HepG2 (cell line): Measurements from ENCODE around the gene DNMT3L. TPM values are rescaled to one million over a fixed set of nuclear protein-coding genes. Genes with fewer than 3 reads are reported as not detected.

Experiments used
- ATAC-seq: fragments of 200-7000 bp; cut with Tn5 transposase; 3 replicates; pipeline ENCODE4 v1.9.1; 2020; ENCODE audit warnings: mild to moderate bottlenecking, moderate library complexity
- BruUV-seq: library from RNA; stranded (reverse); fragments of 400-500 nt; replicated peaks from 2 replicates; lab custom pipeline; 2021; lab: Mats Ljungman, UMichigan
- CTCF ChIA-PET: fragments of 300-600 bp; formaldehyde crosslinking; extraction: SDS; loops from one replicate; lab custom pipeline; 2021; ENCODE audit warnings: low total read pairs, inconsistent platforms, low intra/inter-chr PET ratio; lab: Yijun Ruan, JAX
- POLR2A ChIA-PET: fragments of 350-600 bp; sonication (Branson Sonifier 250); formaldehyde crosslinking; loops from one replicate; lab custom pipeline; 2020; ENCODE audit warnings: antibody characterized with exemption, inconsistent platforms; lab: Yijun Ruan, JAX
- DNase-seq: peaks from one replicate; pipeline ENCODE4 v3.0.0-alpha.2; 2015; ENCODE audit warnings: low spot score
- FAIRE-seq: peaks from 3 replicates; lab custom pipeline; 2011; peaks lifted over from hg19 to GRCh38; lab: Jason Lieb, UNC
- H2AFZ ChIP-seq: one replicate; pipeline ENCODE4 v1.6.1; 2011; ENCODE audit warnings: low read length, inconsistent platforms
- H3K27ac ChIP-seq: fragments of 300-600 bp; 3 replicates; pipeline ENCODE4 v1.8.0; 2011; ENCODE audit warnings: mixed run types, mild to moderate bottlenecking, mixed read lengths, low read length, inconsistent platforms; ENCODE audit not compliant: insufficient read depth; ENCODE audit errors: extremely low read length
- H3K27me3 ChIP-seq, 2 experiments: fragments of 200-600 bp in 1 of 2; 2 replicates in 1 of 2; 3 replicates in 1 of 2; pipeline versions ENCODE4 v1.6.0 to v1.8.0; 2011; ENCODE audit warnings: low read length in 2 of 2, mild to moderate bottlenecking in 2 of 2, moderate library complexity in 2 of 2, inconsistent platforms in 1 of 2; ENCODE audit not compliant: insufficient read depth in 2 of 2, control insufficient read depth in 1 of 2
- H3K36me3 ChIP-seq, 2 experiments: fragments of 200-600 bp in 1 of 2; replicated peaks in 1 of 2; 2 replicates in 1 of 2; 3 replicates in 1 of 2; pipeline versions ENCODE4 v1.5.1 to v1.8.0; 2011; ENCODE audit warnings: low read length in 2 of 2, inconsistent platforms in 1 of 2; ENCODE audit not compliant: insufficient read depth in 2 of 2, control insufficient read depth in 1 of 2
- H3K4me1 ChIP-seq: 2 replicates; pipeline ENCODE4 v1.5.1; 2012; ENCODE audit warnings: low read length, inconsistent platforms; ENCODE audit not compliant: insufficient read depth
- H3K4me2 ChIP-seq: 2 replicates; pipeline ENCODE4 v1.6.0; 2011; ENCODE audit warnings: low read depth, low read length, inconsistent platforms
- H3K4me3 ChIP-seq, 3 experiments: fragments of 200-600 bp in 1 of 3; sonication (generic), shearing (Covaris generic) in 1 of 3; replicated peaks in 1 of 3; 2 replicates each; pipeline ENCODE4 v1.5.1; 2011 to 2016; ENCODE audit warnings: low read length in 3 of 3, inconsistent platforms in 2 of 3, low read depth in 2 of 3, mild to moderate bottlenecking in 2 of 3, control low read depth in 1 of 3, mixed read lengths in 1 of 3; ENCODE audit not compliant: insufficient read depth in 1 of 3
- H3K79me2 ChIP-seq: one replicate; pipeline ENCODE4 v1.6.1; 2011; ENCODE audit warnings: low read length, inconsistent platforms; ENCODE audit not compliant: insufficient read depth
- H3K9ac ChIP-seq: 2 replicates; pipeline ENCODE4 v1.6.0; 2011; ENCODE audit warnings: mild to moderate bottlenecking, low read depth, low read length, inconsistent platforms; ENCODE audit not compliant: insufficient read depth
- H3K9me3 ChIP-seq: 2 replicates; pipeline ENCODE4 v1.5.1; 2012; ENCODE audit warnings: mild to moderate bottlenecking, low read length
- H4K20me1 ChIP-seq: 2 replicates; pipeline ENCODE4 v1.6.0; 2011; ENCODE audit warnings: inconsistent platforms, mild to moderate bottlenecking, low read length, moderate library complexity; ENCODE audit not compliant: insufficient read depth
- BRF2 ChIP-seq: sonication (generic); formaldehyde crosslinking; IDR thresholded peaks from 2 replicates; pipeline ENCODE4 v1.8.1; 2022; ENCODE audit warnings: mild to moderate bottlenecking, missing genetic modification reagents
- CC2D1A ChIP-seq: sonication (generic); formaldehyde crosslinking; IDR thresholded peaks from 2 replicates; pipeline ENCODE4 v1.8.1; 2023; ENCODE audit warnings: mild to moderate bottlenecking, missing genetic modification reagents
- HNRNPL ChIP-seq: fragments of 200-400 bp; formaldehyde crosslinking; IDR thresholded peaks from 2 replicates; pipeline ENCODE4 v1.6.1; 2017; ENCODE audit warnings: mild to moderate bottlenecking, low read depth, low read length
- KLF11 ChIP-seq: IDR thresholded peaks from 2 replicates; pipeline ENCODE4 v1.6.1; 2016; ENCODE audit warnings: missing compliant biosample characterization
- NFIC ChIP-seq: IDR thresholded peaks from 2 replicates; pipeline ENCODE4 v1.6.1; 2012; ENCODE audit warnings: mild to moderate bottlenecking, low read length, inconsistent platforms
- PATZ1 ChIP-seq: sonication (generic); formaldehyde crosslinking; IDR thresholded peaks from 2 replicates; pipeline ENCODE4 v1.4.0; 2020; ENCODE audit warnings: missing genetic modification reagents
- SALL1 ChIP-seq: sonication (generic); formaldehyde crosslinking; IDR thresholded peaks from 2 replicates; pipeline ENCODE4 v1.8.0; 2022; ENCODE audit warnings: mild to moderate bottlenecking, missing genetic modification reagents
- XRCC5 ChIP-seq: fragments of 200-400 bp; formaldehyde crosslinking; optimal IDR thresholded peaks from 2 replicates; pipeline ENCODE3; 2017; ENCODE audit warnings: mild to moderate bottlenecking, low read length
- ZKSCAN1 ChIP-seq: fragments of 150-350 bp; IDR thresholded peaks from 2 replicates; pipeline ENCODE4 v1.6.1; 2014; ENCODE audit warnings: low read length
- ZMAT3 ChIP-seq: sonication (generic); formaldehyde crosslinking; conservative IDR thresholded peaks from 2 replicates; pipeline ENCODE4 v1.7.0; 2021; ENCODE audit warnings: missing genetic modification reagents
- ZMYM4 ChIP-seq: sonication (generic); formaldehyde crosslinking; IDR thresholded peaks from 2 replicates; pipeline ENCODE4 v1.8.1; 2023; ENCODE audit warnings: mild to moderate bottlenecking, missing genetic modification reagents
- ZNF740 ChIP-seq: sonication (generic); formaldehyde crosslinking; IDR thresholded peaks from 2 replicates; pipeline ENCODE4 v1.4.0; 2020; ENCODE audit warnings: missing genetic modification reagents
- ZNF839 ChIP-seq: sonication (generic); formaldehyde crosslinking; IDR thresholded peaks from 2 replicates; pipeline ENCODE4 v1.4.0; 2020; ENCODE audit warnings: missing genetic modification reagents, mild to moderate bottlenecking, borderline replicate concordance
- WGBS: methylation state at CpG from one replicate; pipeline ENCODE4 v1.1.6; 2017; ENCODE audit warnings: low lambda C conversion rate; 5-methylcytosine and 5-hydroxymethylcytosine counted together
- in situ Hi-C: cut with HindIII; loops from 2 replicates; pipeline ENCODE4 v1.10.0; 2017; ENCODE audit warnings: low pct_unique_long_range_greater_than_20kb; ENCODE audit not compliant: extremely low pct_ligation_motif_present
- intact Hi-C: fragments of 100-400 bp; cut with micrococcal nuclease; formaldehyde crosslinking; loops from one replicate; pipeline ENCODE4 v1.10.0; 2022; ENCODE audit not compliant: unreplicated experiment
- polyA plus RNA-seq, 8 experiments: library from polyadenylated mRNA; depleted of rRNA in 3 of 8; stranded (reverse) in 7 of 8; unstranded in 1 of 8; fragments of >200 nt; fragmentation: Illumina TruSeq in 4 of 8; extraction: Trizol in 4 of 8; gene quantifications; 2 replicates each; pipeline versions ENCODE4 v1.2.1 to v1.2.3, GENCODE V29; 2011 to 2016; ENCODE audit warnings: low read depth in 4 of 8, missing spikeins in 1 of 8, mixed read lengths in 1 of 8; ENCODE audit not compliant: insufficient read depth in 1 of 8
- total RNA-seq, 5 experiments: library from RNA; depleted of rRNA; stranded (reverse); fragments of >200 nt; fragmentation: Illumina TruSeq; extraction: Trizol; gene quantifications; 2 replicates each; pipeline ENCODE4 v1.2.3, GENCODE V29; 2016; ENCODE audit warnings: low read depth in 1 of 5

Gene DNMT3L
- total and polyA plus RNA-seq, 2 of the 13 experiments (the other 11 are each of a cell fraction or from before 2014, with no cell fraction given), result 0.75 to 1.7 TPM

GRCh38 chr21:44291078-44291935, 29.6 kb upstream of the DNMT3L start:
- Histone ChIP-seq H3K4me2 (no peak overlapping the region), H3K27me3 (peaks cover 14 to 66% of the 10 kb centered on the region in 2 experiments), H3K79me2 (no peaks in the 10 kb centered on the region), H3K4me3 (no peak overlapping the region), H4K20me1 (no peaks in the 10 kb centered on the region), H3K9me3 (no peaks in the 10 kb centered on the region), H3K9ac (no peak overlapping the region), H3K4me1 (peaks cover 21% of the 10 kb centered on the region), H2AFZ (no peak overlapping the region), H3K36me3 (no peaks in the 10 kb centered on the region), H3K27ac (no peak overlapping the region)
- intact Hi-C loops (no loop called here), in situ Hi-C loops (no loop called here)
- 68% methylated on average over 5 of the region's 33 CpGs for WGBS
- DNase-seq, result no peak
- ATAC-seq, result no peak
- no TSS peak for BruUV-seq
- POLR2A ChIA-PET, result no interaction called here
- CTCF ChIA-PET, result no interaction called here
- no peak for FAIRE-seq
- TF ChIP-seq BRF2 (CRISPR knock-in tag) (no peak), ZMAT3 (no peak), KLF11 (no peak), ZKSCAN1 (no peak), HNRNPL (no peak), CC2D1A (CRISPR knock-in tag) (no peak), SALL1 (CRISPR knock-in tag) (no peak), NFIC (no peak), ZNF839 (no peak), ZNF740 (CRISPR knock-in tag) (no peak), XRCC5 (no peak), PATZ1 (CRISPR knock-in tag) (no peak), ZMYM4 (CRISPR knock-in tag) (no peak)
